GM10248 (cell line): ENCODE results near the gene SLC29A3.

Experiments
- CTCF ChIA-PET: fragments of 300-600 bp; sonication (Branson Sonifier 250); formaldehyde crosslinking; extraction: SDS; loops from one replicate; lab custom pipeline; 2021; ENCODE audit warnings: antibody characterized with exemption; lab: Yijun Ruan, JAX
- POLR2A ChIA-PET: fragments of 350-650 bp; sonication (Branson Sonifier 250); formaldehyde crosslinking; extraction: SDS; loops from one replicate; lab custom pipeline; 2020; ENCODE audit warnings: antibody characterized with exemption; lab: Yijun Ruan, JAX
- DNase-seq: peaks from one replicate; pipeline ENCODE4 v3.0.0; 2012; ENCODE audit errors: extremely low spot score
- TF ChIP-seq, protein P1 (sequence below): IDR thresholded peaks from 2 replicates; pipeline ENCODE4 v1.5.1; 2012; ENCODE audit warnings: mild to moderate bottlenecking, low read depth; ENCODE audit errors: extremely low read depth, missing control alignments, control extremely low read depth

Gene SLC29A3

DNA sequence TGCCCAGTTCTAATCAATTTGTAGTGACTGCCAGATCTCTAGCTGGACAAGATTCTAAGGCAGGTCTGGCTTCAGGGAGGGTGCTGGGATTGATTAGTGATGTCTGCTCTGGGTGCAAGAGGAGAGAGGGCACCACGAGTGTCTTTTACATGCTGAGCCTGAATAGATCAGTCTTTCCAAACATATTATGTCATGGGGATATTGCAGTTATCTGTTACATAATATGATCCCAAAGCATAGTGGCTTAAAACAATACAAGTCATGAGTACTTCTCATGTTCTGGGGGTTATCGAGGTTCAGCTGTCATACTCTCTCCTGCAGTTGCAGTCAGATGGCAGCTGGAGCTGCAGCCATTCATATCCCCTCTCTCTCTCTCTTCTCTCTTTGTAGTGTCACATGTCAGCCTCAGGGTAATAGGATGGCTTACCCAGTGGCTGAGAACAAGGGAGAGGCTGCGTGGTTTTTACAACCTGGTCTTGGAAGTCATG, 26.0 kb downstream of the SLC29A3 start:
- CTCF ChIA-PET, result interaction anchor here (0.9 to 1.3 kb wide), 3 partner anchors 7 to 39 kb away, joined by 3 to 5 read pairs (median 3); no protein-coding TSS in a partner anchor
- no peak for DNase-seq
- POLR2A ChIA-PET, result no interaction called here
- TF ChIP-seq, protein P1, sequence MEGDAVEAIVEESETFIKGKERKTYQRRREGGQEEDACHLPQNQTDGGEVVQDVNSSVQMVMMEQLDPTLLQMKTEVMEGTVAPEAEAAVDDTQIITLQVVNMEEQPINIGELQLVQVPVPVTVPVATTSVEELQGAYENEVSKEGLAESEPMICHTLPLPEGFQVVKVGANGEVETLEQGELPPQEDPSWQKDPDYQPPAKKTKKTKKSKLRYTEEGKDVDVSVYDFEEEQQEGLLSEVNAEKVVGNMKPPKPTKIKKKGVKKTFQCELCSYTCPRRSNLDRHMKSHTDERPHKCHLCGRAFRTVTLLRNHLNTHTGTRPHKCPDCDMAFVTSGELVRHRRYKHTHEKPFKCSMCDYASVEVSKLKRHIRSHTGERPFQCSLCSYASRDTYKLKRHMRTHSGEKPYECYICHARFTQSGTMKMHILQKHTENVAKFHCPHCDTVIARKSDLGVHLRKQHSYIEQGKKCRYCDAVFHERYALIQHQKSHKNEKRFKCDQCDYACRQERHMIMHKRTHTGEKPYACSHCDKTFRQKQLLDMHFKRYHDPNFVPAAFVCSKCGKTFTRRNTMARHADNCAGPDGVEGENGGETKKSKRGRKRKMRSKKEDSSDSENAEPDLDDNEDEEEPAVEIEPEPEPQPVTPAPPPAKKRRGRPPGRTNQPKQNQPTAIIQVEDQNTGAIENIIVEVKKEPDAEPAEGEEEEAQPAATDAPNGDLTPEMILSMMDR, result no peak

DNA sequence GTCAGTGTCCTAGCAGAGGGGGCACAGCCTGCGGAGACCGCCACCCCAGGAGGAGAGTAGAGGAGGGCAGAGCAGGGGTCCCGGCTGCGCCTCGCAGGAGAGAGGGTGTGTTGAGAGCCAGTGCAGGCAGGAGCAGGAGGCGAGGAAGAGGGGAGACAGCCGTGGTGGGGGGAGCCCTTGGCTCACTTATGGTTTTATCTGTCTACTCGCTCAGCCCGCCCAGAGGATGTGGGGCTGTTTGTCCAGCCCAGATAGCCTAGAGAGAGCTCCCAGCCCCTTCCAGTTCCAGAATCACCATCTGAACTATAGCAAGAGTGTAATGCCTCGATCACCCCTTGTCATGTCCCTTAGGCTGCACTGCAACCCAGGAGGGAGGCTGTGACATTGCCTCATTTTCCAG, 26.6 kb downstream of the SLC29A3 start:
- ChIA-PET CTCF (interaction anchor here (1.3 kb wide), 1 partner anchor 15 kb away, joined by 5 read pairs; no protein-coding TSS in a partner anchor), POLR2A (no interaction called here)
- TF ChIP-seq, protein P1, result no peak
- DNase-seq, result no peak

DNA sequence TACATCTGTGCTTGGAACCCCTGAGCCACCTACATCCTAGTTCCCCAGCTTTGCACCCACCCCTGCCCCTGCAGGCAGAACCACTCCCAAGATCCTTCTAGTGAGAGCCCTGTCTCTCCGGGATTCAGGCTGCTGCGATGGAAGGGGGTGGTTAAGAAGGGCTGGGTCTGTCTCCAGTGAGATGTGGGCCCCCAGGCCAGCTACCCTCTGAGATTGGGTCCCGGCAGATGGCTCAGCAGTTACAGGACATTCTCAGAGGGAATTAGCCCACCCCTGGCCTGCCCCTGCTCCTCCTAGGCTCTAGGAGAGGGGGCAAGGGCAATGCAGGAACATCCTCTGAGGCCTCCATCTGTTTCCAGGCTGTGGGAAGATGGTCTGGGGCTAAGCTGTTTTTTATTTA, 27.7 kb downstream of the SLC29A3 start:
- no peak for DNase-seq
- POLR2A ChIA-PET, result no interaction called here
- CTCF ChIA-PET, result interaction anchor here (1.0 to 2.9 kb wide), 3 partner anchors 10 to 28 kb away, joined by 3 to 6 read pairs (median 5); partner anchors contain the start of gene SLC29A3
- TF ChIP-seq, protein P1, result no peak

DNA sequence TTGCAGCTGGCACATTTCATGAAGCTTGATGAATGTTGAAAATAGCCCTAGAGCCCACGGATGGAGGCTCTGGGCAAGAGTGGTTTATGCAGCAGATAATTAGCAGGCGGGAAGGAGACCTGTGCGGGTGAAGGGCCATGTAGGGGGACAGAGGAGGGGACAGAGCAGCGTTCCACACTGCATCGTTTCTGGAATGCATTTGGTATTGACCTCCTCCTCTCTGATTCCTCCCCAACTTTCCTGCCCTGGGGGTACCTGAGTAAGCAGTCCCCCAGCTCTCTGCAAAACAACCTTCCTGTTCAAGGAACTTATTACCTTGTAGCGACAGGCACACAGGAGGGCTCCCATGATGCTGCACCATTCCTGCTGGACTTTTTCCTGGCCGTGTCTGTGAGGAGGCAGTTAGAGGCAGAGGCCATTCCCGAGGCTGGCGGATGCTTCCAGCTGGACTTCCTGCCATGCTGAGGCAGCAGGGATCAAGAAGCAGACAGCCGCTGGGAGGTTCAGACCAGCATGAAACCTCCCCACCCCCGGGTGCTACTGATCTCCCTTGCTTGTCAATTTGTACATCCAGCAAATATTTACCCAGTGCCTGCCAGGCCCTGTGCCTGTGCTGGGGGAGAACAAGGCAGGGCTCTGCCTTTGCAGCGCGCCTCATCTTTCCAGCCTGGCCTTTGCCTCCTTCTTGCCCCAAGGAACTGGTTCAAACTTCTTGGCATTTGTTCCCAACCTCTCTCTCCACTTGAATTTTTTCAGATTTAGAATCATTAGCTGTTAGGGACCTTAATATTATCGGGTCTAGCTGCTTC, 28.7 kb downstream of the SLC29A3 start:
- POLR2A ChIA-PET, result no interaction called here
- CTCF ChIA-PET, result interaction anchor here (0.8 to 2.9 kb wide), 6 partner anchors 8 to 29 kb away, joined by 3 to 6 read pairs (median 4); partner anchors contain the start of gene SLC29A3
- DNase-seq, result no peak
- TF ChIP-seq, protein P1, result no peak

DNA sequence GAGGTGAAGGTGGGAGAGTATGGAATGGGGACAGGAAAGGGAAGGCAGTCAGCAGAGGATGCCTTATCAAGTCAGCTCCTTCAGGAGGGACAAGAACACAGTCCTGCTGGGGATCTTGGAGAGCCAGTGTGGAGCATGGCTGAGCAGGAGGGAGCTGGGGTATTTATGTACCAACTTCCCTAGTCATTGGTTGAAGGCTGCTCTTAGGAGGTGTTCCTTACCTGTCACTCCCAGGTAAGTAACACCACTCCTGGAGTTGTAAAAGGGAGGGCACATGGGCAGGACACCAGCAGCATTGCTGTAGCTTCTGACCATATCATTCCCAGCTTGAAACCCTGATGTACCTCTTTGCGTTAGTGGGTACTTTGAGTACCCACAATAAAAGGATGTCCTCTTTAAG, 29.8 kb downstream of the SLC29A3 start:
- ChIA-PET POLR2A (no interaction called here), CTCF (interaction anchor here (0.8 to 2.9 kb wide), 5 partner anchors 9 to 27 kb away, joined by 3 to 6 read pairs (median 3); no protein-coding TSS in a partner anchor)
- TF ChIP-seq, protein P1, result no peak
- no peak for DNase-seq

DNA sequence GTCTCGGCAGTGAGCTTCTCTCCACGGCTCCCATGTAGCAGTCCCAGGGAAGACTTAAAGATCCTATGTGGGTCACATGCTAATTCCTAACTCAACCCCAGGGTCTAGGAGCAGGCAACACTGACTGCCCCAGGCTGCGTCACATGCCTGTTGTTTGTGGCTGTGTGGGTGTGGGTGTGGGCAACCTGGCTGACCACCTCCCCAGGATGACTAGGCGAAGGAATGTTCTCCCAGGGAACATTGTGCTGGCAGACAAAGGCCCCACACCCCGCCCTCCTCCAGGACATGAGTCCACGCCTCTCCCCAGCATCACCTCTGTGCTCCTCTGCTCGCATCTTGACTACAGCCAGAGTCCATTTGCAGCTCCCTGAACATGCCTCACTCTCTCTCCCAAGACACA, 30.3 kb downstream of the SLC29A3 start:
- CTCF ChIA-PET, result interaction anchor here (0.9 to 2.9 kb wide), 5 partner anchors 9 to 35 kb away, joined by 3 to 9 read pairs (median 5); no protein-coding TSS in a partner anchor
- POLR2A ChIA-PET, result no interaction called here
- TF ChIP-seq, protein P1, result no peak
- DNase-seq, result no peak
